ENCODE data around the gene AUP1. TPM values are rescaled to one million over a fixed set of nuclear protein-coding genes. Genes with fewer than 3 reads are reported as not detected.

AUP1 gene
- total and polyA plus RNA-seq, 2 donors (not counting 1 experiment from before 2014, with no cell fraction given): 54.0 to 70.4 TPM

GRCh38 chr2:74552914-74553811 lies 23.7 kb upstream of the AUP1 start:
- peak overlapping the region; percentile 52 to 98 (median 64) for H3K4me3 ChIP-seq (replicated peaks in 1 of 4; ENCODE audit: control extremely low read depth in 1 of 4, insufficient read depth in 1 of 4, low read depth in 3 of 4, low read length in 4 of 4)
- H3K9me3 ChIP-seq (ENCODE audit: control insufficient read depth, insufficient read depth, low read depth, low read length): no peaks in the 10 kb centered on the region
- H3K4me2 ChIP-seq (ENCODE audit: extremely low read depth, insufficient read depth, low read length): peak overlapping the region; percentile 84
- H3K9ac ChIP-seq (ENCODE audit: insufficient read depth, low read length): peak overlapping the region; percentile 4
- DNase-seq (ENCODE audit: low read depth in 2 of 2): no peak
- H3K36me3 ChIP-seq (ENCODE audit: control insufficient read depth, insufficient read depth, low read length): peaks cover 4% of the 10 kb centered on the region
- H3K27me3 ChIP-seq (ENCODE audit: control insufficient read depth, insufficient read depth, low read length): no peaks in the 10 kb centered on the region
- peak overlapping the region; percentile 24 for H3K27ac ChIP-seq (ENCODE audit: insufficient read depth, low read length)
- H3K4me1 ChIP-seq (ENCODE audit: control insufficient read depth, extremely low read depth, insufficient read depth, low read length): peaks cover 7% of the 10 kb centered on the region
- no peak for TF ChIP-seq CTCF (conservative IDR thresholded peaks at IDR 0.05 in 1 of 2, IDR thresholded peaks at IDR 0.05 in 1 of 2; ENCODE audit: low read depth in 1 of 2, low read length in 2 of 2)
- no peak for TF ChIP-seq EZH2 (IDR thresholded peaks at IDR 0.05; ENCODE audit: low read length, missing control alignments)
- H3K79me2 ChIP-seq (ENCODE audit: control insufficient read depth, insufficient read depth, low read length): peaks cover 3% of the 10 kb centered on the region
- peak overlapping the region; percentile 21 for H2AFZ ChIP-seq (ENCODE audit: low read length)
- H4K20me1 ChIP-seq (ENCODE audit: control insufficient read depth, extremely low read depth, insufficient read depth, low read length): no peaks in the 10 kb centered on the region

GRCh38 chr2:74551942-74552913 lies 22.7 kb upstream of the AUP1 start:
- Histone ChIP-seq H4K20me1 (ENCODE audit: control insufficient read depth, extremely low read depth, insufficient read depth, low read length) (no peaks in the 10 kb centered on the region), H3K4me1 (ENCODE audit: control insufficient read depth, extremely low read depth, insufficient read depth, low read length) (peaks cover 7% of the 10 kb centered on the region), H3K9me3 (ENCODE audit: control insufficient read depth, insufficient read depth, low read depth, low read length) (no peaks in the 10 kb centered on the region), H3K36me3 (ENCODE audit: control insufficient read depth, insufficient read depth, low read length) (peaks cover 4% of the 10 kb centered on the region), H3K4me3 (replicated peaks in 1 of 4; ENCODE audit: control extremely low read depth in 1 of 4, insufficient read depth in 1 of 4, low read depth in 3 of 4, low read length in 4 of 4) (peak overlapping the region in 3 of 4 experiments; percentile 63 to 98 (median 64)), H3K9ac (ENCODE audit: insufficient read depth, low read length) (no peak overlapping the region), H3K27ac (ENCODE audit: insufficient read depth, low read length) (no peak overlapping the region), H3K4me2 (ENCODE audit: extremely low read depth, insufficient read depth, low read length) (peak overlapping the region; percentile 84), H3K27me3 (ENCODE audit: control insufficient read depth, insufficient read depth, low read length) (no peaks in the 10 kb centered on the region), H2AFZ (ENCODE audit: low read length) (no peak overlapping the region), H3K79me2 (ENCODE audit: control insufficient read depth, insufficient read depth, low read length) (peaks cover 3% of the 10 kb centered on the region)
- no peak for TF ChIP-seq CTCF (conservative IDR thresholded peaks at IDR 0.05 in 1 of 2, IDR thresholded peaks at IDR 0.05 in 1 of 2; ENCODE audit: low read depth in 1 of 2, low read length in 2 of 2)
- no peak for TF ChIP-seq EZH2 (IDR thresholded peaks at IDR 0.05; ENCODE audit: low read length, missing control alignments)
- no peak for DNase-seq (ENCODE audit: low read depth in 2 of 2)

- Histone ChIP-seq H3K4me1 (ENCODE audit: control insufficient read depth, extremely low read depth, insufficient read depth, low read length) (peaks cover 7% of the 10 kb centered on the region), H3K9me3 (ENCODE audit: control insufficient read depth, insufficient read depth, low read depth, low read length) (no peaks in the 10 kb centered on the region), H3K27ac (ENCODE audit: insufficient read depth, low read length) (no peak overlapping the region), H3K79me2 (ENCODE audit: control insufficient read depth, insufficient read depth, low read length) (peaks cover 3% of the 10 kb centered on the region), H3K27me3 (ENCODE audit: control insufficient read depth, insufficient read depth, low read length) (no peaks in the 10 kb centered on the region), H3K9ac (ENCODE audit: insufficient read depth, low read length) (no peak overlapping the region), H3K4me3 (replicated peaks in 1 of 4; ENCODE audit: control extremely low read depth in 1 of 4, insufficient read depth in 1 of 4, low read depth in 3 of 4, low read length in 4 of 4) (no peak overlapping the region), H2AFZ (ENCODE audit: low read length) (no peak overlapping the region), H4K20me1 (ENCODE audit: control insufficient read depth, extremely low read depth, insufficient read depth, low read length) (no peaks in the 10 kb centered on the region), H3K36me3 (ENCODE audit: control insufficient read depth, insufficient read depth, low read length) (peaks cover 3% of the 10 kb centered on the region), H3K4me2 (ENCODE audit: extremely low read depth, insufficient read depth, low read length) (no peak overlapping the region)
- no peak for TF ChIP-seq CTCF (conservative IDR thresholded peaks at IDR 0.05 in 1 of 2, IDR thresholded peaks at IDR 0.05 in 1 of 2; ENCODE audit: low read depth in 1 of 2, low read length in 2 of 2)
- DNase-seq (ENCODE audit: low read depth in 2 of 2): no peak
Measured at GRCh38 chr2:74551530-74551929, 22.0 kb upstream of the AUP1 start.
